ENCODE measurements around the gene ARAP3. TPM values are rescaled to one million over a fixed set of nuclear protein-coding genes. Genes with fewer than 3 reads are reported as not detected.
A peak's percentile ranks its signal among the peaks of the same experiment; 100 is the strongest.

ARAP3 gene
- polyA plus RNA-seq, 1 donor (not counting 4 experiments of a cell fraction or from before 2014, with no cell fraction given): 1.3 TPM

DNA sequence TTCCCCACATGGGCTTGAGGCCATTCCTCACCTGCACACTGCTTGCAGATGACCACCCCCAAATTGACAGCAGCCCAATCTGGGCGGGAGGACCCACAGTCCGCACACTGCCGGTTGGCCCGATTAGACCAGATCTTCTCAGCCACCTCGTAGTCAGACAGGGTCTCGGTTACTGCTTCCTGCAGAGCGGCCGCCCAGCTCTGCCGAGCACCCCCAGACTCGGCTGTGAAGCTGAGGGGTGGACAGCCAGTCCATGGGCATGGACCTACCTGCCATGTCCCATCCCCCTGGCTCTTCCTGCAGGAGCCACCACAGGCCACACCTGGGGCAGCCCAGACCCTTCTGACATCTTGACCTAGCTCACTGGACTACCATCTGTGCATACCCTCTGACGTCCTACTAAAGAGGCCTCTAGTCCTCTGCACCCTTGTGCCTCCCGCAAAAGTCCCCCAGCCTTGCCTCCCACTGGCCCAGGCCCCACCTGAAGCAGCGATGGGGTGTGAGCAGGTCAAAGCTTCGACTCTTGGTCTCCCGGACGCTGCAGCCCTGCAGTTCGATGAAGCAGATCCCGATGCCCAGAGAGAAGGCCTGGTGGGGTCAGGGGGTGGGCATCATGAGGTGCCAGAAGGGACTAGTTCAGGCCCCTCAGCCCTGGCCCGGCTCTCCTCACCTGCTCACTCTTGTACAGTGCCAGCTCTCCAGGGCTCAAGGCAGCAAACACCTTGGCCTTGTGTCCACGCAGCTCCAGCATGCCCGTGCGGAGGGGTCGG is 9.8 kb downstream of the ARAP3 start:
- Histone ChIP-seq H4K20me1 (ENCODE audit: control insufficient read depth, extremely low read depth, insufficient read depth, low read length) (no peaks in the 10 kb centered on the region), H2AFZ (ENCODE audit: control insufficient read depth, low read length) (no peak overlapping the region), H3K27me3 (ENCODE audit: control insufficient read depth, extremely low read depth, insufficient read depth, low read length) (no peaks in the 10 kb centered on the region), H3K79me2 (ENCODE audit: control insufficient read depth, insufficient read depth, low read length) (no peaks in the 10 kb centered on the region), H3K4me1 (ENCODE audit: control insufficient read depth, extremely low read depth, insufficient read depth, low read length) (peaks cover 8% of the 10 kb centered on the region), H3K4me2 (ENCODE audit: control insufficient read depth, extremely low read depth, insufficient read depth, low read depth, low read length) (no peak overlapping the region), H3K4me3 (ENCODE audit: control insufficient read depth in 2 of 3, extremely low read depth in 1 of 3, insufficient read depth in 2 of 3, low read depth in 1 of 3, low read length in 3 of 3) (no peak overlapping the region), H3K9me1 (ENCODE audit: control insufficient read depth, extremely low read depth, insufficient read depth, low read length) (no peaks in the 10 kb centered on the region), H3K27ac (ENCODE audit: control insufficient read depth, insufficient read depth, low read length) (no peak overlapping the region), H3K9me3 (ENCODE audit: control insufficient read depth, low read depth, low read length) (no peaks in the 10 kb centered on the region), H3K9ac (ENCODE audit: control insufficient read depth, extremely low read depth, insufficient read depth, low read length) (no peak overlapping the region), H3K36me3 (ENCODE audit: control insufficient read depth in 2 of 2, extremely low read depth in 1 of 2, insufficient read depth in 2 of 2, low read length in 2 of 2) (no peaks in the 10 kb centered on the region)
- TF ChIP-seq, protein P1, sequence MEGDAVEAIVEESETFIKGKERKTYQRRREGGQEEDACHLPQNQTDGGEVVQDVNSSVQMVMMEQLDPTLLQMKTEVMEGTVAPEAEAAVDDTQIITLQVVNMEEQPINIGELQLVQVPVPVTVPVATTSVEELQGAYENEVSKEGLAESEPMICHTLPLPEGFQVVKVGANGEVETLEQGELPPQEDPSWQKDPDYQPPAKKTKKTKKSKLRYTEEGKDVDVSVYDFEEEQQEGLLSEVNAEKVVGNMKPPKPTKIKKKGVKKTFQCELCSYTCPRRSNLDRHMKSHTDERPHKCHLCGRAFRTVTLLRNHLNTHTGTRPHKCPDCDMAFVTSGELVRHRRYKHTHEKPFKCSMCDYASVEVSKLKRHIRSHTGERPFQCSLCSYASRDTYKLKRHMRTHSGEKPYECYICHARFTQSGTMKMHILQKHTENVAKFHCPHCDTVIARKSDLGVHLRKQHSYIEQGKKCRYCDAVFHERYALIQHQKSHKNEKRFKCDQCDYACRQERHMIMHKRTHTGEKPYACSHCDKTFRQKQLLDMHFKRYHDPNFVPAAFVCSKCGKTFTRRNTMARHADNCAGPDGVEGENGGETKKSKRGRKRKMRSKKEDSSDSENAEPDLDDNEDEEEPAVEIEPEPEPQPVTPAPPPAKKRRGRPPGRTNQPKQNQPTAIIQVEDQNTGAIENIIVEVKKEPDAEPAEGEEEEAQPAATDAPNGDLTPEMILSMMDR (optimal IDR thresholded peaks at IDR 0.05 in 1 of 3, IDR thresholded peaks at IDR 0.05 in 1 of 3, conservative IDR thresholded peaks at IDR 0.05 in 1 of 3; ENCODE audit: extremely low read depth in 1 of 3, insufficient read depth in 2 of 3, low read length in 3 of 3): no peak
- no peak for TF ChIP-seq EZH2 (IDR thresholded peaks at IDR 0.05; ENCODE audit: low read length)
- dilution Hi-C loops (cut with MboI; ENCODE audit: extremely low pct_ligation_motif_present, low sequenced_read_pairs): no loop called here
- no peak for FAIRE-seq
- DNase-seq (ENCODE audit: low read depth, low spot score): no peak

DNA sequence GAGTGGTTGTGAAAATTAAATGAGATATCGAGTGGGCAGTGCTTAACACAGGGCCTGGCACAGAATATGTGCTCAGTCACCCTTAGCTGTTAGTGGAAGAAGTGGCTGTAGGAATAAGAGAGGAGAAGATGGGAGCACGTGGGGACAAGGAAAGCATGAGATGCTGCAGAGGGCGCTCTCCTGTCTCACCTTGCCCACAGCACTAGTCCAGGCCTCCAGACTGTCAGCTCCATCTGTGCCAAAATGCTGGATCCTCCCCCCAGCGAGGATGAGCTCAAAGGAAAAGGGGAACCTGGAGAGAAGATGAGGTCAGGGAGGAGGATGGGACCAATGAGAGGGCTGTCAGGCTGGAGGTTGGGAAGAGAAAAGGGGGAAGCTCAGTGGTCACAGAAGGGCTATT is 12.5 kb downstream of the ARAP3 start:
- Histone ChIP-seq H3K9me3 (ENCODE audit: control insufficient read depth, low read depth, low read length) (no peaks in the 10 kb centered on the region), H3K9me1 (ENCODE audit: control insufficient read depth, extremely low read depth, insufficient read depth, low read length) (no peaks in the 10 kb centered on the region), H3K4me1 (ENCODE audit: control insufficient read depth, extremely low read depth, insufficient read depth, low read length) (peaks cover 8% of the 10 kb centered on the region), H3K4me2 (ENCODE audit: control insufficient read depth, extremely low read depth, insufficient read depth, low read depth, low read length) (no peak overlapping the region), H3K36me3 (ENCODE audit: control insufficient read depth in 2 of 2, extremely low read depth in 1 of 2, insufficient read depth in 2 of 2, low read length in 2 of 2) (no peaks in the 10 kb centered on the region), H4K20me1 (ENCODE audit: control insufficient read depth, extremely low read depth, insufficient read depth, low read length) (no peaks in the 10 kb centered on the region), H3K79me2 (ENCODE audit: control insufficient read depth, insufficient read depth, low read length) (no peaks in the 10 kb centered on the region), H3K4me3 (ENCODE audit: control insufficient read depth in 2 of 3, extremely low read depth in 1 of 3, insufficient read depth in 2 of 3, low read depth in 1 of 3, low read length in 3 of 3) (no peak overlapping the region), H2AFZ (ENCODE audit: control insufficient read depth, low read length) (no peak overlapping the region), H3K27ac (ENCODE audit: control insufficient read depth, insufficient read depth, low read length) (no peak overlapping the region), H3K27me3 (ENCODE audit: control insufficient read depth, extremely low read depth, insufficient read depth, low read length) (no peaks in the 10 kb centered on the region), H3K9ac (ENCODE audit: control insufficient read depth, extremely low read depth, insufficient read depth, low read length) (no peak overlapping the region)
- DNase-seq (ENCODE audit: low read depth, low spot score) (no peak), FAIRE-seq (no peak)
- dilution Hi-C loops (cut with MboI; ENCODE audit: extremely low pct_ligation_motif_present, low sequenced_read_pairs): no loop called here
- TF ChIP-seq, protein P1 (optimal IDR thresholded peaks at IDR 0.05 in 1 of 3, IDR thresholded peaks at IDR 0.05 in 1 of 3, conservative IDR thresholded peaks at IDR 0.05 in 1 of 3; ENCODE audit: extremely low read depth in 1 of 3, insufficient read depth in 2 of 3, low read length in 3 of 3): peak; percentile 4 to 34 (median 9)
- no peak for TF ChIP-seq EZH2 (IDR thresholded peaks at IDR 0.05; ENCODE audit: low read length)

Measured in keratinocyte (primary cell).